ENCODE data around the gene KRTAP5-4. TPM values are rescaled to one million over a fixed set of nuclear protein-coding genes. Genes with fewer than 3 reads are reported as not detected.

KRTAP5-4 gene
- total and polyA plus RNA-seq, 4 donors, result not detected

DNA sequence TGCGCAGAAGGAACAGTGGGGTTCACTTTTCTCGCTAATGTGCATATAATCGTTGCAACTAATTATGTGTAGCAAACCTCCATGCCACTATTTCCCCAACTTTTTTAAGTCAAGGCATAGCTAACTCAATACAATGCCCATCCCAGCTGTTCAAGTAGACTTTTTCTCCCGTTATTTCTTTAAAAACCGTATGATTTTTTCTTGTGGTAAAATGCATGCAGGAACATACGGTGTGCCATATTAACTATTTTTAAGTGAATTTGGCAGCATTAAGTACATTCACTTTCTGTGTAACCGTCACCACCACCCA lies 47.0 kb downstream of the KRTAP5-4 start:
- 12 to 15% methylated on average over 7 of the region's 7 CpGs for WGBS, 2 donors
- H3K36me3 ChIP-seq (ENCODE audit: control insufficient read depth in 1 of 2, insufficient read depth in 2 of 2, low read length in 1 of 2), result no peaks in the 10 kb centered on the region
- H3K4me1 ChIP-seq (ENCODE audit: control insufficient read depth in 1 of 2, insufficient read depth in 2 of 2, low read length in 2 of 2), result no peaks in the 10 kb centered on the region
- H3K27me3 ChIP-seq (ENCODE audit: control insufficient read depth in 1 of 2, insufficient read depth in 2 of 2, low read length in 1 of 2), result no peaks in the 10 kb centered on the region
- DNase-seq, result no peak
- peaks cover 3% of the 10 kb centered on the region for H3K9me3 ChIP-seq (ENCODE audit: control insufficient read depth, low read length)
- ATAC-seq (ENCODE audit: low FRiP score), result no peak
- intact Hi-C loops (cut with DNase I), result loop anchor here (1.0 kb wide), 2 partner anchors 28 to 29 kb away; no protein-coding TSS in a partner anchor
- no peak overlapping the region for H3K27ac ChIP-seq (ENCODE audit: low read depth in 1 of 2, low read length in 2 of 2)
- H3K4me3 ChIP-seq (ENCODE audit: low read length in 2 of 2), result no peak overlapping the region

DNA sequence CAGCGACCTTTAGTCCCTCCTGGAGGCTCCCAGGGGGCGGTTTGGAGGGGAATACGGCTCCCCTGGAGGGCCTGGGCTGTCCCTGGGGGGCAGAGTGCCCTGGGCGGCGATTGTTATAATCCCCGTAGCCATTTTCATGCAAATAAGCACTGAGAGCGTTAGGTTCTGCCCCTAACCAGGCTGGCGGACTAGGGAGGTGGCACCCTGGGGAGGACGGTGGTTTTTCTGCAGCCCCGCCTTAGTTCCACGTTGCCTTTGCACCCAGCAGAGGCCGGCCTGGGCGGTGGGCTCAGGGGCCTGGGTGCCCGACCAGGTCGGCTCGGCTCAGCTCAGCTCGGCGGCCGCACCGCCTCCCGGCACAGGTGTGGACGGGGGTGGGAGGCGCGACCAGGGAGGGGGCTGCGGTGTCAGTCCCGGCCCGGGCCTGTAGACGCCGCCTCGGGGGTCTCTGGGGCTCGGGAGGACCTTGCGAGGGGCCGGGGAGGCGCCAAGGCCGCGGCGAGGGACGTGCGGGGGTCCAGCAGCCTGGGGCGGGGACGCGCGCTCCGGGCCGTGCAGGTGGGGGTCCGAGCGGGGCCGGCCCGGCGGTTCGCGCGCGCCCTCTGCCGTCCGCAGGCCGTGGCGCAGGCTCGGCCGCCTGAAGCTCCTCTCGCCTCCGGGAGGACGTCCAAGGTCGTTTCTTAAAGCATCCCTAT lies 47.6 kb downstream of the KRTAP5-4 start:
- no peaks in the 10 kb centered on the region for H3K4me1 ChIP-seq (ENCODE audit: control insufficient read depth in 1 of 2, insufficient read depth in 2 of 2, low read length in 2 of 2)
- peak; percentile 69 for ATAC-seq (ENCODE audit: low FRiP score)
- H3K27ac ChIP-seq (ENCODE audit: low read depth in 1 of 2, low read length in 2 of 2), result no peak overlapping the region
- no peaks in the 10 kb centered on the region for H3K36me3 ChIP-seq (ENCODE audit: control insufficient read depth in 1 of 2, insufficient read depth in 2 of 2, low read length in 1 of 2)
- peaks cover 3% of the 10 kb centered on the region for H3K9me3 ChIP-seq (ENCODE audit: control insufficient read depth, low read length)
- no peaks in the 10 kb centered on the region for H3K27me3 ChIP-seq (ENCODE audit: control insufficient read depth in 1 of 2, insufficient read depth in 2 of 2, low read length in 1 of 2)
- DNase-seq, result peak; percentile 62 to 88
- intact Hi-C loops (cut with DNase I), result loop anchor here (1.0 kb wide), 2 partner anchors 27 to 28 kb away; no protein-coding TSS in a partner anchor
- 1% methylated on average over 29 to 64 of the region's 64 CpGs for WGBS, 2 donors
- H3K4me3 ChIP-seq (ENCODE audit: low read length in 2 of 2), result no peak overlapping the region

DNA sequence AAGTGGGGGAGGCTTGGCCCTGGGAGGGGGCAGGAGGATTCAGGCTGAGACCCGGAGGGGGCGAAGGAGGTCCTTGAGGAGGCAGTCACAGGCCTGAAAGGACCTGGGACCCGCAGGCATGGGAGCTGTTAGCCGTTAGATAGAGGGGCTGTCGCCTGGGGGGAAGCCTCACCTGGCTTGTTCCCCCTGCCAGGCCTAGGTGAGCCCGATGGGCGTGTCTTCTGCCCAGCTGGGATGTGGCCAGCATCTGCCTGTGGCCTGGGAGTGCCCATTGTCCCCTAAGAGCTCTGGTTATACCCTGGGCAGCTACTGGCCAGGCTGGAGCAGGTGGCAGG lies 48.1 kb downstream of the KRTAP5-4 start:
- Histone ChIP-seq H3K4me3 (ENCODE audit: low read length in 2 of 2) (no peak overlapping the region), H3K27me3 (ENCODE audit: control insufficient read depth in 1 of 2, insufficient read depth in 2 of 2, low read length in 1 of 2) (no peaks in the 10 kb centered on the region), H3K9me3 (ENCODE audit: control insufficient read depth, low read length) (peaks cover 3% of the 10 kb centered on the region), H3K27ac (ENCODE audit: low read depth in 1 of 2, low read length in 2 of 2) (peak overlapping the region in 1 of 2 donors; percentile 8), H3K36me3 (ENCODE audit: control insufficient read depth in 1 of 2, insufficient read depth in 2 of 2, low read length in 1 of 2) (no peaks in the 10 kb centered on the region), H3K4me1 (ENCODE audit: control insufficient read depth in 1 of 2, insufficient read depth in 2 of 2, low read length in 2 of 2) (no peaks in the 10 kb centered on the region)
- DNase-seq (no peak), ATAC-seq (ENCODE audit: low FRiP score) (no peak)
- WGBS, 2 donors, result 9 to 11% methylated on average over 7 of the region's 7 CpGs
- intact Hi-C loops (cut with DNase I), result loop anchor here (1.0 kb wide), 2 partner anchors 27 to 28 kb away; no protein-coding TSS in a partner anchor

DNA sequence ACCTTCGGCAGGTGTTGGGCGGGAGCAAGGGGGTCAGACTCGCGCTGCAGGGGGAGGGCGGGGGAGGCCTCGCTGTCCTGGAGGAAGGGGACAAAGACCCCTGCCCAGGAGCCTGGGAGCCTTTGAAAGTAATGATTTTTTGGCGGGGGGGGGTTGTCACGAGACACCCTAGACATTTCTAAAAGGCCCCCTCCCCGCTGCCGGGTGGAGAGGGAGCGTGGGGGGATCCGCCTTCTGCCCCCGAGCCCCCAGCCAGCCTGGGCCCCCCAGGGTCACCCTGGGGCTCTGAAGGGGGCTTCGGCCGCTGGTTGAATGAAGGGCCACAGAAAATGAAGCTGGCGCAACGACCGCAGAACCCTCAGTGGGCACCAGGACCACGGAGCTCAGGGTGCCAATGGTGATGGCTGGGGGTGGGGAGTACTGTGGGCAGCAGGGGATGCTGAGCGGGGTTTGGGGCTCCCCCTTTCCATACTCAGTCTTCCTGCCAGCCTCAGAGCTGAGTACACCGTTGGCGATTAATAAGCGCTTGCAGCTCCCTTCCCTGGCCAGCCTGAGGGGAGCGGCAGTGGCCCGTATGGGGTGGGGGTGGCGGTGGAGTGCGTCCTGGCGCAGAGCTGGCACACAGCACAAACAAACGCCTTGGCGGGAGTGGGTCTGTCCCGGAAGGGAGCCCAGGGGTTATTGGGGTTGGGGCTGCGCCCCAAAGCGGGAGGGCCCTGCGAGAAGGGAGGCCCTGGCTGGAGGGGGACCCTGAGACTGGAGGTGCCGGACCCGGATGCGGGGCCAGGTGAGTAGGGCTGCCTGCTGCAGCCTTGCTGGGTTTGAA lies 48.6 kb downstream of the KRTAP5-4 start:
- peak overlapping the region in 1 of 2 donors; percentile 8 for H3K27ac ChIP-seq (ENCODE audit: low read depth in 1 of 2, low read length in 2 of 2)
- ATAC-seq (ENCODE audit: low FRiP score), result no peak

DNA sequence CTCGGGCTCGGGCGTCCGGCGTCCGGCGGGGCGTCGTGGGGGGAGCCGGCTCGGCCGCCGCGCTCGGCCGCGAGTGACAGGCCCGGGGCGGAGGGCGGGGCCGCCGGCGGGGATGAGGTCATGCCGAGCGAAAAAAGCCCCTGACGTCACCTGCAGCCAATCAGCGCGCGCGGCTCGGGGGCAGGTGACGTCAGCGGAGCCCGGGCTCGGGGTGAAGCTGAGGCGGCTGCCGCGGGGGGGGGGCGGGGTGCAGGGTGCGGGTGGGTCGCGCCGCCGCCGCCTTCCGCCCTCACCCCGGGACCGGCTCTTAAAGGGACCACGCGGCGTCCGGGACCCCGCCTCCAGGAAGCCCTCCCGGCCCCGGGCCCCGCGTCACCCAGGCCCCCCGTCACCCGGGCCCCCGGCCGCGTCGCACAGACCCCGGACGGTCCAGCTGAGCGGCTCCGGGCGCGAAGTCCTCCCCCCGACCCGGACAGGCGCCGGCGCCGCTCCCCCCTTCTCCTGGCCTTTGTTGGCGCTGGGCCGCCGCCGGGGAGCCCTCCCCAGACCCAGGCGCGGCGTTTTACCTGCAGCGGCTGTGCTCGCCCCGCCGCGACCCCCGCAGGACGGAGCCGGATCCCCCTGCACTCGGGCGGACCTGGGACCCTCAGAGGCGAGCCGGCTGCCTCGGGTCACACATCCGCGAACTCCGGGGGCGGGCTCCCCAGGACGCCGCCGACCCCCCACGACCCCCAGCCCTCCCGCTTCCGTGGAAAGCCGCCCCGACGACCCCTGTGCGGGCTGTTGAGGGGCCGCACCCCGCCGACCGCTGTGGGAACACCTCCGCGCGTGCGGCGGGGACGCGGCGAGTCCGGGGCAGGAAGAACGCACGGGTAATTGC lies 49.5 kb downstream of the KRTAP5-4 start, which contains the start of gene DUSP8:
Gene DUSP8 (minus strand): TSS at position 75 of the 880 bp plus-strand sequence. CDS start 6,445 bp downstream, outside the sequence.
- Histone ChIP-seq H3K36me3 (ENCODE audit: control insufficient read depth in 1 of 2, insufficient read depth in 2 of 2, low read length in 1 of 2) (no peaks in the 10 kb centered on the region), H3K27me3 (ENCODE audit: control insufficient read depth in 1 of 2, insufficient read depth in 2 of 2, low read length in 1 of 2) (no peaks in the 10 kb centered on the region), H3K9me3 (ENCODE audit: control insufficient read depth, low read length) (no peaks in the 10 kb centered on the region), H3K4me1 (ENCODE audit: control insufficient read depth in 1 of 2, insufficient read depth in 2 of 2, low read length in 2 of 2) (no peaks in the 10 kb centered on the region), H3K4me3 (ENCODE audit: low read length in 2 of 2) (peak within 1 kb of the TSS; percentile 67 to 78), H3K27ac (ENCODE audit: low read depth in 1 of 2, low read length in 2 of 2) (no peak within 1 kb of the TSS)
- ATAC-seq (ENCODE audit: low FRiP score), result peak; percentile 87
- intact Hi-C loops (cut with DNase I), result no loop called here
- peak; percentile 95 to 97 for DNase-seq
- WGBS, 2 donors, result 1% methylated on average over 77 to 124 of the region's 124 CpGs

More for the DNA sequence above, 48.6 kb downstream of the KRTAP5-4 start:
- intact Hi-C loops (cut with DNase I), result no loop called here
- DNase-seq, result peak in 1 of 2 donors; percentile 81
- no peaks in the 10 kb centered on the region for H3K27me3 ChIP-seq (ENCODE audit: control insufficient read depth in 1 of 2, insufficient read depth in 2 of 2, low read length in 1 of 2)
- H3K4me1 ChIP-seq (ENCODE audit: control insufficient read depth in 1 of 2, insufficient read depth in 2 of 2, low read length in 2 of 2), result no peaks in the 10 kb centered on the region
- H3K36me3 ChIP-seq (ENCODE audit: control insufficient read depth in 1 of 2, insufficient read depth in 2 of 2, low read length in 1 of 2), result no peaks in the 10 kb centered on the region
- H3K4me3 ChIP-seq (ENCODE audit: low read length in 2 of 2), result peak overlapping the region; percentile 33 to 58
- H3K9me3 ChIP-seq (ENCODE audit: control insufficient read depth, low read length), result peaks cover under 1% of the 10 kb centered on the region
- 3 to 4% methylated on average over 34 to 37 of the region's 37 CpGs for WGBS, 2 donors

DNA sequence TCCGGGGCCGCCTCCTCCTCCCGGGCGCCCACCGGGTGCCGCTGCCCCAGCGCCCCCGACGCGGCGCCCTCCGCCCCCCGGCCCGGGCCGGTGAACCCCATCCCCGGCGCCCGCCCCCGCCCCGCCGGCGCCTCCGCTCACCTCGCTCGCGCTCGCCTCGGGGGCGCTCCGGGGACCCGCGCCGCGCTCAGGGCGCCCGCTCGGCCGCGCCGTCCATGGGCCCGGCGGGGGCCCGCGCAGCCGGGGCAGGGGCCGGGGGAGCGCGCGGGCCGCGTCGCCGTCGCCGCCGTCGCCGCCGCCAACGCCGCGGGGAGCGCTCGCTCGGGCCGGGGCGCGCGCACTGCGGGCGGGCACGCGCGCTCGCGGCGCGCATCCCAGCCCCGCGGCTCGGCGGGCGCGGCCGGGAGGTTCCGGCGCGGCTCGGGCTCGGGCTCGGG lies 50.2 kb downstream of the KRTAP5-4 start:
- no peaks in the 10 kb centered on the region for H3K9me3 ChIP-seq (ENCODE audit: control insufficient read depth, low read length)
- H3K27ac ChIP-seq (ENCODE audit: low read depth in 1 of 2, low read length in 2 of 2), result no peak overlapping the region
- DNase-seq (no peak), ATAC-seq (ENCODE audit: low FRiP score) (no peak)
- H3K4me1 ChIP-seq (ENCODE audit: control insufficient read depth in 1 of 2, insufficient read depth in 2 of 2, low read length in 2 of 2), result no peaks in the 10 kb centered on the region
- WGBS, 2 donors, result 0 to 1% methylated on average over 22 to 91 of the region's 91 CpGs
- H3K4me3 ChIP-seq (ENCODE audit: low read length in 2 of 2), result peak overlapping the region; percentile 67 to 78
- no peaks in the 10 kb centered on the region for H3K36me3 ChIP-seq (ENCODE audit: control insufficient read depth in 1 of 2, insufficient read depth in 2 of 2, low read length in 1 of 2)
- intact Hi-C loops (cut with DNase I), result no loop called here
- no peaks in the 10 kb centered on the region for H3K27me3 ChIP-seq (ENCODE audit: control insufficient read depth in 1 of 2, insufficient read depth in 2 of 2, low read length in 1 of 2)

Other genes with a start within 250 kb of the KRTAP5-4 start
- 1 to 10 TPM in 1 of 2 donors, under 1 TPM in 1; 0.55 to 1.0 TPM for gene BRSK2, start 232.2 kb downstream of the KRTAP5-4 start, total RNA-seq
- under 1 TPM; 0.61 to 0.63 TPM for gene BRSK2, start 232.2 kb downstream of the KRTAP5-4 start, polyA plus RNA-seq
- 10 to 100 TPM; 51.3 to 65.8 TPM for gene MOB2, start 135.4 kb downstream of the KRTAP5-4 start, total RNA-seq
- gene MOB2, start 135.4 kb downstream of the KRTAP5-4 start, polyA plus RNA-seq, result 100 to 1,000 TPM in 1 of 2 donors, 10 to 100 TPM in 1; 32.4 to 104 TPM
- gene DUSP8, start 49.9 kb downstream of the KRTAP5-4 start, total RNA-seq, result 10 to 100 TPM in 1 of 2 donors, 1 to 10 TPM in 1; 9.4 to 39.3 TPM
- gene DUSP8, start 49.9 kb downstream of the KRTAP5-4 start, polyA plus RNA-seq, result 1 to 10 TPM; 2.3 to 6.5 TPM
- not detected for gene KRTAP5-1, start 36.9 kb downstream of the KRTAP5-4 start, total RNA-seq
- not detected for gene KRTAP5-1, start 36.9 kb downstream of the KRTAP5-4 start, polyA plus RNA-seq
- not detected for gene KRTAP5-2, start 23.8 kb downstream of the KRTAP5-4 start, total RNA-seq
- gene KRTAP5-2, start 23.8 kb downstream of the KRTAP5-4 start, polyA plus RNA-seq, result not detected
- not detected for gene KRTAP5-3, start 13.7 kb downstream of the KRTAP5-4 start, total RNA-seq
- not detected for gene KRTAP5-3, start 13.7 kb downstream of the KRTAP5-4 start, polyA plus RNA-seq
- gene KRTAP5-5, start 7.6 kb upstream of the KRTAP5-4 start, total RNA-seq, result not detected
- not detected for gene KRTAP5-5, start 7.6 kb upstream of the KRTAP5-4 start, polyA plus RNA-seq
- not detected for gene KRTAP5-6, start 75.1 kb upstream of the KRTAP5-4 start, total RNA-seq
- gene KRTAP5-6, start 75.1 kb upstream of the KRTAP5-4 start, polyA plus RNA-seq, result not detected
- gene IFITM10, start 128.5 kb upstream of the KRTAP5-4 start, total RNA-seq, result 10 to 100 TPM; 10.7 to 15.0 TPM
- gene IFITM10, start 128.5 kb upstream of the KRTAP5-4 start, polyA plus RNA-seq, result 10 to 100 TPM in 1 of 2 donors, 1 to 10 TPM in 1; 1.9 to 47.7 TPM
- 100 to 1,000 TPM; 473 to 535 TPM for gene CTSD, start 141.8 kb upstream of the KRTAP5-4 start, total RNA-seq
- 100 to 1,000 TPM; 619 to 646 TPM for gene CTSD, start 141.8 kb upstream of the KRTAP5-4 start, polyA plus RNA-seq
- under 1 TPM; 0.19 to 0.75 TPM for gene SYT8, start 212.9 kb upstream of the KRTAP5-4 start, total RNA-seq
- 10 to 100 TPM in 1 of 2 donors, 1 to 10 TPM in 1; 6.4 to 14.3 TPM for gene SYT8, start 212.9 kb upstream of the KRTAP5-4 start, polyA plus RNA-seq
- 1 to 10 TPM in 1 of 2 donors, under 1 TPM in 1; 0.81 to 2.2 TPM for gene TNNI2, start 216.8 kb upstream of the KRTAP5-4 start, total RNA-seq
- gene TNNI2, start 216.8 kb upstream of the KRTAP5-4 start, polyA plus RNA-seq, result under 1 TPM; 0.75 to 0.82 TPM
- gene LSP1, start 230.9 kb upstream of the KRTAP5-4 start, total RNA-seq, result 100 to 1,000 TPM in 1 of 2 donors, 10 to 100 TPM in 1; 45.2 to 128 TPM
- 10 to 100 TPM; 12.0 to 40.4 TPM for gene LSP1, start 230.9 kb upstream of the KRTAP5-4 start, polyA plus RNA-seq

All from aorta (tissue), 5 donors.